Caco-2 (cell line): ENCODE measurements around the gene AEBP2. TPM values are rescaled to one million over a fixed set of nuclear protein-coding genes. Genes with fewer than 3 reads are reported as not detected.
A peak's percentile ranks its signal among the peaks of the same experiment; 100 is the strongest.

ENCODE experiments used
- BruUV-seq: library from RNA; stranded (reverse); fragments of 400-500 nt; replicated peaks from 2 replicates; lab custom pipeline; 2021; lab: Mats Ljungman, UMichigan
- CTCF ChIA-PET: fragments of 300-600 bp; sonication (Branson Sonifier 250); formaldehyde crosslinking; loops from one replicate; lab custom pipeline; 2022; ENCODE audit warnings: antibody characterized with exemption; lab: Charles Lee
- POLR2A ChIA-PET: fragments of 300-600 bp; sonication (Branson Sonifier 250); formaldehyde crosslinking; loops from one replicate; lab custom pipeline; 2022; ENCODE audit warnings: antibody characterized with exemption; lab: Charles Lee
- DNase-seq, 2 experiments: peaks; one replicate each; pipeline versions ENCODE4 v3.0.0 to v3.0.0-alpha.2; 2020 to 2022
- H3K27me3 ChIP-seq: replicated peaks from 2 replicates; pipeline ENCODE4 v1.6.0; 2011; ENCODE audit warnings: low read length; ENCODE audit not compliant: control insufficient read depth, insufficient read depth
- H3K36me3 ChIP-seq: 2 replicates; pipeline ENCODE4 v1.5.1; 2011; ENCODE audit warnings: low read length; ENCODE audit not compliant: control insufficient read depth, insufficient read depth
- H3K4me1 ChIP-seq: fragments of 250-450 bp; sonication (Bioruptor Pico); 2 replicates; pipeline ENCODE4 v1.5.1; 2020; ENCODE audit warnings: mild to moderate bottlenecking
- H3K4me3 ChIP-seq: 2 replicates; pipeline ENCODE4 v1.5.1; 2011; ENCODE audit warnings: low read depth, mild to moderate bottlenecking, control low read depth, low read length
- H3K9me3 ChIP-seq: fragments of 250-450 bp; sonication (Bioruptor Pico); 2 replicates; pipeline ENCODE4 v1.5.1; 2020; ENCODE audit warnings: mild to moderate bottlenecking, moderate library complexity
- H3K27ac Mint-ChIP-seq: one replicate; pipeline ENCODE4 v1.8.0; 2022; ENCODE audit warnings: mixed read lengths; ENCODE audit not compliant: unreplicated experiment
- H3K27me3 Mint-ChIP-seq: one replicate; pipeline ENCODE4 v1.8.0; 2022; ENCODE audit warnings: mixed read lengths; ENCODE audit not compliant: insufficient read depth, unreplicated experiment
- H3K36me3 Mint-ChIP-seq: one replicate; pipeline ENCODE4 v1.8.0; 2022; ENCODE audit warnings: mild to moderate bottlenecking, mixed read lengths; ENCODE audit not compliant: insufficient read depth, unreplicated experiment
- H3K4me1 Mint-ChIP-seq: one replicate; pipeline ENCODE4 v1.8.0; 2022; ENCODE audit warnings: low read depth, mixed read lengths; ENCODE audit not compliant: unreplicated experiment
- H3K4me3 Mint-ChIP-seq: one replicate; pipeline ENCODE4 v1.8.0; 2022; ENCODE audit warnings: mild to moderate bottlenecking, moderate library complexity, mixed read lengths; ENCODE audit not compliant: unreplicated experiment
- H3K9me3 Mint-ChIP-seq: one replicate; pipeline ENCODE4 v1.8.0; 2022; ENCODE audit warnings: mixed read lengths; ENCODE audit not compliant: unreplicated experiment
- intact Hi-C: fragments of 100-400 bp; cut with micrococcal nuclease; formaldehyde crosslinking; loops from one replicate; pipeline ENCODE4 v1.10.0; 2022; ENCODE audit not compliant: unreplicated experiment
- total RNA-seq: library from RNA; stranded (reverse); gene quantifications from 2 replicates; pipeline ENCODE4 v1.2.3, GENCODE V29; 2022
- TF ChIP-seq, protein P1 (sequence below), 2 experiments: fragments of 200-600 bp in 1 of 2; IDR thresholded peaks; 1 replicate in 1 of 2; 2 replicates in 1 of 2; pipeline versions ENCODE4 v1.5.1 to v1.8.0; 2011 to 2022; ENCODE audit warnings: antibody characterized with exemption in 1 of 2, control low read depth in 1 of 2, inconsistent platforms in 1 of 2, low read depth in 1 of 2, low read length in 1 of 2, mild to moderate bottlenecking in 1 of 2, moderate library complexity in 1 of 2; ENCODE audit not compliant: insufficient read depth in 1 of 2, severe bottlenecking in 1 of 2, unreplicated experiment in 1 of 2

The AEBP2 gene
- total RNA-seq, 1 experiment from 2014 or later = 68.0 TPM

DNA sequence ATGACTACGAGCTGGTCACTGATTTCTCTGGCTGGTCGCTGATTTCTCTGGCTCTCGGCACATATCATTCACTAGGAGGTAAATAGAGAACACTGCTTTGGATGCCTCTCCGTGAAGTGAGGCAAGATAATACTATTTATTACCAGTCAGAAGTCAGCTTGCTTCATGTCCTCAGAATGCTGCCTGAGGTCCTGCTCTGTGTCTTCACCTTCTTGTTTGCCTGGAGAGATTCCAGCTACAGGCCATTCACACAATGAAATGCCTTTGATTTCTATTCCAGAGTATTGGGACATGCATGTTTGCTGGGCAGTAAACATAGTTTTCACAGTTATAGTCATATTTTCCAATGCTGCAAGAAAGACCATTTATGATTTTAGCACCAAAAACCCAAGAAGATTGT, 106.7 kb downstream of the AEBP2 start:
- CTCF ChIA-PET = no interaction called here
- POLR2A ChIA-PET = no interaction called here
- DNase-seq = peak in 1 of 2 experiments; percentile 29
- H3K9me3 ChIP-seq = no peaks in the 10 kb centered on the region
- H3K4me3 ChIP-seq = no peak overlapping the region
- TF ChIP-seq, protein P1, sequence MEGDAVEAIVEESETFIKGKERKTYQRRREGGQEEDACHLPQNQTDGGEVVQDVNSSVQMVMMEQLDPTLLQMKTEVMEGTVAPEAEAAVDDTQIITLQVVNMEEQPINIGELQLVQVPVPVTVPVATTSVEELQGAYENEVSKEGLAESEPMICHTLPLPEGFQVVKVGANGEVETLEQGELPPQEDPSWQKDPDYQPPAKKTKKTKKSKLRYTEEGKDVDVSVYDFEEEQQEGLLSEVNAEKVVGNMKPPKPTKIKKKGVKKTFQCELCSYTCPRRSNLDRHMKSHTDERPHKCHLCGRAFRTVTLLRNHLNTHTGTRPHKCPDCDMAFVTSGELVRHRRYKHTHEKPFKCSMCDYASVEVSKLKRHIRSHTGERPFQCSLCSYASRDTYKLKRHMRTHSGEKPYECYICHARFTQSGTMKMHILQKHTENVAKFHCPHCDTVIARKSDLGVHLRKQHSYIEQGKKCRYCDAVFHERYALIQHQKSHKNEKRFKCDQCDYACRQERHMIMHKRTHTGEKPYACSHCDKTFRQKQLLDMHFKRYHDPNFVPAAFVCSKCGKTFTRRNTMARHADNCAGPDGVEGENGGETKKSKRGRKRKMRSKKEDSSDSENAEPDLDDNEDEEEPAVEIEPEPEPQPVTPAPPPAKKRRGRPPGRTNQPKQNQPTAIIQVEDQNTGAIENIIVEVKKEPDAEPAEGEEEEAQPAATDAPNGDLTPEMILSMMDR (IDR thresholded peaks at IDR 0.05; ENCODE audit: insufficient read depth in 1 of 2, low read depth in 1 of 2, low read length in 1 of 2, severe bottlenecking in 1 of 2, unreplicated experiment in 1 of 2) = no peak
- H3K36me3 ChIP-seq = no peaks in the 10 kb centered on the region
- H3K27me3 ChIP-seq = no peaks in the 10 kb centered on the region
- H3K27ac Mint-ChIP-seq = no peak overlapping the region
- H3K4me1 ChIP-seq = no peaks in the 10 kb centered on the region
- BruUV-seq = no TSS peak
- intact Hi-C loops = no loop called here
- no peaks in the 10 kb centered on the region for H3K4me1 Mint-ChIP-seq
- no peaks in the 10 kb centered on the region for H3K36me3 Mint-ChIP-seq
- no peaks in the 10 kb centered on the region for H3K27me3 Mint-ChIP-seq
- no peak overlapping the region for H3K4me3 Mint-ChIP-seq
- no peaks in the 10 kb centered on the region for H3K9me3 Mint-ChIP-seq

DNA sequence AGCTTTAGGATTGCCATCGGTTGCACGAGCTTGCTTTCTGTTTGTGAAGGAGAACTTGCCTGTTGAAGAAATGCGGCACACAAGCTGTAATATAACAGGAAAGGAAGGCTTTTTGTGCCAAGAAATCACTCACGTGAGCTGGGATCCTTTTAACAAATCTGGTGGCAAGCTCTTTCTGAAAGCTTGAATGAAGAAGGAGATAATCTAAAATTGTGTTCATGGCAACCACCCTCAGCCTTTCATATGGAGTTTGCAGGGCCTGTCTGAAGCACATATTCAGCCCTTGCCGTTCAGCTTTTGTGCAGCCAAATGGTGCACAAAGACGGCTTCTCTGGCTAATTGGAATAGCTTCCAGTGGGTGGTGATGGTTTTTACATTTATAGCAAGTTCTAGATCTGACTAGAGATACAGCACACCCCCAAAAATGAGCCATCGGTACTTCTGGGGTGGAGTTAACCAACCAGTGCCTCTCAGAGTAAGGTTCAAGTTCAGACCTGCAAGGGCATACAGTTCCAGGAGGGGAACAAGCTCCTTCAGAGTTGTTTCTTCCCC, 107.4 kb downstream of the AEBP2 start:
- Mint-ChIP-seq H3K27me3 (no peaks in the 10 kb centered on the region), H3K4me1 (no peaks in the 10 kb centered on the region), H3K27ac (no peak overlapping the region), H3K9me3 (no peaks in the 10 kb centered on the region), H3K36me3 (no peaks in the 10 kb centered on the region), H3K4me3 (no peak overlapping the region)
- DNase-seq = no peak
- Histone ChIP-seq H3K9me3 (no peaks in the 10 kb centered on the region), H3K4me3 (no peak overlapping the region), H3K27me3 (no peaks in the 10 kb centered on the region), H3K4me1 (no peaks in the 10 kb centered on the region), H3K36me3 (no peaks in the 10 kb centered on the region)
- TF ChIP-seq, protein P1 (IDR thresholded peaks at IDR 0.05; ENCODE audit: insufficient read depth in 1 of 2, low read depth in 1 of 2, low read length in 1 of 2, severe bottlenecking in 1 of 2, unreplicated experiment in 1 of 2) = no peak
- intact Hi-C loops = no loop called here
- ChIA-PET POLR2A (no interaction called here), CTCF (no interaction called here)
- BruUV-seq = no TSS peak

DNA sequence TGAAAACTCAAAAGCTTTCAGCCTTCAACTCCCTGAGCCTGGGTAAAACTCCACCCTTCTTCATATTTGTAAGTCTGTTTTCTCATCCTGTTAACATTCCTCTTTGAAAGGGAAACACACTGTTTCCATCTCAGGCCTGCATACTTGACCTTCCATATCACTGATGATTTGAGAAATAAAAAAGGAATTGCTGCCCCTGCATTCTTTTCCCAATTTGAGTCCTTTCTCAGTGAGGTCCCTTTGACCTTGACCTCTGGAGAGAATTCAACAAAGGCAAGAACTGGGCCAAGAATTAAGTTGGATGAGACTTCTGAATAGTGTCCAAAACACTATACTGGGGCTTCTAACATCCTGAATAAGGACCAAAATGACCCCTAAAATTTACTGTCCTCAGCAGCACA, 108.0 kb downstream of the AEBP2 start:
- CTCF ChIA-PET = no interaction called here
- BruUV-seq = no TSS peak

More for the DNA sequence above, 108.0 kb downstream of the AEBP2 start:
- Histone ChIP-seq H3K4me1 (no peaks in the 10 kb centered on the region), H3K36me3 (no peaks in the 10 kb centered on the region), H3K9me3 (no peaks in the 10 kb centered on the region), H3K27me3 (no peaks in the 10 kb centered on the region), H3K4me3 (no peak overlapping the region)
- Mint-ChIP-seq H3K27me3 (no peaks in the 10 kb centered on the region), H3K4me1 (no peaks in the 10 kb centered on the region), H3K27ac (no peak overlapping the region), H3K4me3 (no peak overlapping the region), H3K36me3 (no peaks in the 10 kb centered on the region), H3K9me3 (no peaks in the 10 kb centered on the region)
- DNase-seq = no peak
- TF ChIP-seq, protein P1 (IDR thresholded peaks at IDR 0.05; ENCODE audit: insufficient read depth in 1 of 2, low read depth in 1 of 2, low read length in 1 of 2, severe bottlenecking in 1 of 2, unreplicated experiment in 1 of 2) = no peak
- POLR2A ChIA-PET = no interaction called here
- intact Hi-C loops = no loop called here
